ENCODE data around the gene ZP3.
"Not testable (repeated sequence)": the region's sequence is repeated elsewhere in the genome, so short reads cannot be mapped to it uniquely, and the experiment has no call there.

ZP3 gene

GRCh38 chr7:76479628-76480027 lies 54.9 kb downstream of the ZP3 start:
- not testable (repeated sequence) for H3K4me1 ChIP-seq (ENCODE audit: control insufficient read depth in 1 of 2, insufficient read depth in 1 of 2, low read depth in 1 of 2, low read length in 1 of 2); H3K27ac ChIP-seq; H3K27me3 ChIP-seq; H3K9me3 ChIP-seq; H3K4me3 ChIP-seq (ENCODE audit: low read depth in 1 of 2, low read length in 1 of 2)
- peaks cover 39% of the 10 kb centered on the region for H3K36me3 ChIP-seq

- H3K27ac ChIP-seq; H3K27me3 ChIP-seq; H3K4me1 ChIP-seq (ENCODE audit: control insufficient read depth in 1 of 2, insufficient read depth in 1 of 2, low read depth in 1 of 2, low read length in 1 of 2); H3K9me3 ChIP-seq; H3K4me3 ChIP-seq (ENCODE audit: low read depth in 1 of 2, low read length in 1 of 2): not testable (repeated sequence)
- H3K36me3 ChIP-seq: peaks cover 39% of the 10 kb centered on the region
These were observed 55.9 kb downstream of the ZP3 start for GRCh38 chr7:76480403-76481253.

DNA sequence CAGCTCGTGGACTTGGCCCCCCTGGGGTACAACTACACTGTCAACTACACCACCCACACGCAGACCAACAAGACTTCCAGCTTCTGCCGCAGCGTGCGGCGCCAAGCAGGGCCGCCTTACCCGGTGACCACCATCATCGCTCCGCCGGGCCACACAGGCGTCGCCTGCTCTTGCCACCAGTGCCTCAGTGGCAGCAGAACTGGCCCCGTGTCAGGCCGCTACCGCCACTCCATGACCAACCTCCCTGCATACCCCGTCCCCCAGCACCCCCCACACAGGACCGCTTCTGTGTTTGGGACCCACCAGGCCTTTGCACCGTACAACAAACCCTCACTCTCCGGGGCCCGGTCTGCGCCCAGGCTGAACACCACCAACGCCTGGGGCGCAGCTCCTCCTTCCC lies 57.9 kb downstream of the ZP3 start:
- not testable (repeated sequence) for H3K27ac ChIP-seq; H3K4me1 ChIP-seq (ENCODE audit: control insufficient read depth in 1 of 2, insufficient read depth in 1 of 2, low read depth in 1 of 2, low read length in 1 of 2); H3K4me3 ChIP-seq (ENCODE audit: low read depth in 1 of 2, low read length in 1 of 2); H3K27me3 ChIP-seq; H3K9me3 ChIP-seq
- H3K36me3 ChIP-seq: peaks cover 39% of the 10 kb centered on the region

DNA sequence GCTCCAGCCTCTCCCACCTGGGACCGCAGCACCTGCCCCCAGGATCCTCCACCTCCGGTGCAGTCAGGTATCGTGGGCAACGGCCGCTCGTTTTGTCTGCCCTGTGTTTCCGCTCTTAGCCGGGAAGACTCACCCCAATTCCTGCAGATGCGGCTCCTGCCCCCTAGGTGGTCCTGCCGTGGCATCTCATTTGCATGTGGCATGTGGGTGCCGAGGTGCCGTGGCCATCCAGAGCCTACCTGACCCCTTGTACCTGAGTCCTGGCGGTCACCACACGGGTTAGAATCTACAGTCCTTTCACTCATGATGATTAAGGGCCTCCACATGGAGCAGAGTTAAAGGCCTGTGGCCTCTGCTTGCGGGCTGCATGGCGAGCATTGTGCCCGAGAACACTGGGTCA lies 58.3 kb downstream of the ZP3 start:
- H3K4me3 ChIP-seq (ENCODE audit: low read depth in 1 of 2, low read length in 1 of 2); H3K27me3 ChIP-seq; H3K9me3 ChIP-seq; H3K4me1 ChIP-seq (ENCODE audit: control insufficient read depth in 1 of 2, insufficient read depth in 1 of 2, low read depth in 1 of 2, low read length in 1 of 2); H3K27ac ChIP-seq: not testable (repeated sequence)
- H3K36me3 ChIP-seq: peaks cover 39% of the 10 kb centered on the region

DNA sequence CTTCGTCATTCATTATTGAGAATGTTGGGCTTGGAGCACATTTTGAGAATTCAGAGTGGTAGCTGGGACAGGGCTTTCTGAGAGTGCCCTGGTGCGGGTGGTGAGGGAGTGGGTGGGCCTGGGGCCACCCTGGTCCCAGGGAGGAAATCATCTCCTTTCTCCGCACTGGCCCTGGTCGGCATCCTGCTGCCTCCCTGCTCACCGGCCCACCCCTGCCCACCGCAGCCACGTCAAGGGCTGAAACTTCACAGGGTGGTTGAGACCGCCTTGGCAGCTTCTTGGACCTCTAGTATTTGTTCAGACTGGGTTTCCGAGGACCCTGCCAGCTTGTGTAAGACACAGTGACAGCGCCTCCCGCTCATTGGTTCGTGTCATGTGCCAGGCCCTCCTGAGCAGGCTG lies 59.7 kb downstream of the ZP3 start:
- H3K4me3 ChIP-seq (ENCODE audit: low read depth in 1 of 2, low read length in 1 of 2); H3K27ac ChIP-seq; H3K9me3 ChIP-seq; H3K4me1 ChIP-seq (ENCODE audit: control insufficient read depth in 1 of 2, insufficient read depth in 1 of 2, low read depth in 1 of 2, low read length in 1 of 2); H3K27me3 ChIP-seq: not testable (repeated sequence)
- H3K36me3 ChIP-seq: peaks cover 39% of the 10 kb centered on the region

- not testable (repeated sequence) for H3K4me3 ChIP-seq (ENCODE audit: low read depth in 1 of 2, low read length in 1 of 2); H3K27ac ChIP-seq; H3K4me1 ChIP-seq (ENCODE audit: control insufficient read depth in 1 of 2, insufficient read depth in 1 of 2, low read depth in 1 of 2, low read length in 1 of 2); H3K9me3 ChIP-seq; H3K27me3 ChIP-seq
- peaks cover 30% of the 10 kb centered on the region for H3K36me3 ChIP-seq
These were observed 61.3 kb downstream of the ZP3 start for GRCh38 chr7:76485822-76486610.

DNA sequence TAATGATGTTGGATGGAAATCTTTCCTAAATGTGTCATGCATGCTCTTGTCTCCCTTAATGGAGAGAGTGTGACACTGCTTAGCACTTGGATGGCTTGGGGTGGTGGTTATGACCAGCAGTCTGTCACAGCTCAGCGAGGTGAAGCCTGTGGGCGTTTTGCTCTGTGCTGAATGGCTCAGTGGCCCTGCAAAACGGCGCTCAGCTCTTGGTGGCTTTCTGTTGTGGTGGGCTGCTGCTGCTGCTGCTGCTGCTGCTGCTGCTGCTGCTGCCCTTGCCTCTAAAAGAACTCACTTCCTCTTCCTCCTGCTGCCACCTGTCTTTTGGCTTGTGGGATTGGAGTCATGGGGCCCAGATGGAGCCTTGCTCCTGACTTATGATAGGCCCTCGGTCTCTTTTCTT lies 61.9 kb downstream of the ZP3 start:
- not testable (repeated sequence) for H3K4me3 ChIP-seq (ENCODE audit: low read depth in 1 of 2, low read length in 1 of 2)

DNA sequence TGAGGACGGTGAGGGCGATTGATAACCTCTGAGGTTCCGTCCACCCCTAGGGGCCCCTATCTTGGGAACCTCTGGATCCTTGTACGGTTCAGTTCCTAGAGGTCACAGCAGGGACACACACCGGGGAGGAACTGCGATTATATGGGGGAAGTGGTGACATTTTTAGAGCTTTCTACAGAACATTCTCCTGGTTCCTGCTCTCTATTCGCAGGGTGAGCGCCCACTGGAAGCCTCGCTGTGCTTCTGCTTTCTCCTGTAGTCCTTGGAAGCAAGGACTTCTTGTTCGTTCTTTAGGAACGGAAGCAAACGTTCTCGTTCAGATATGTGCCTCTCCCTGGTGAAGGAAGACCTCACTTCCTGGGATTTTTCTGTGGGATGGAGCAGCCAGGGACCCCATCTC lies 63.2 kb downstream of the ZP3 start:
- H3K27ac ChIP-seq; H3K9me3 ChIP-seq; H3K4me3 ChIP-seq (ENCODE audit: low read depth in 1 of 2, low read length in 1 of 2); H3K4me1 ChIP-seq (ENCODE audit: control insufficient read depth in 1 of 2, insufficient read depth in 1 of 2, low read depth in 1 of 2, low read length in 1 of 2); H3K27me3 ChIP-seq: not testable (repeated sequence)
- peaks cover 12% of the 10 kb centered on the region for H3K36me3 ChIP-seq

More for the DNA sequence above, 61.9 kb downstream of the ZP3 start:
- not testable (repeated sequence) for H3K4me1 ChIP-seq (ENCODE audit: control insufficient read depth in 1 of 2, insufficient read depth in 1 of 2, low read depth in 1 of 2, low read length in 1 of 2); H3K27me3 ChIP-seq; H3K27ac ChIP-seq; H3K9me3 ChIP-seq
- peaks cover 25% of the 10 kb centered on the region for H3K36me3 ChIP-seq

Measured in neutrophil (primary cell).